Epithelial cell of esophagus (primary cell): Measurements from ENCODE around the gene NDRG2.
A peak's percentile ranks its signal among the peaks of the same experiment; 100 is the strongest.

Experiments
- DNase-seq: peaks from one replicate; pipeline ENCODE4 v3.0.0; 2010; ENCODE audit warnings: low read depth
- H3K4me3 ChIP-seq: 2 replicates; pipeline ENCODE4 v1.5.1; 2011; ENCODE audit warnings: mild to moderate bottlenecking, low read length, control low read depth
- CTCF ChIP-seq: IDR thresholded peaks from 2 replicates; pipeline ENCODE4 v1.5.1; 2011; ENCODE audit warnings: low read depth, mild to moderate bottlenecking, low read length, control low read depth, inconsistent platforms; ENCODE audit not compliant: insufficient read depth; ENCODE audit errors: missing control alignments

Gene NDRG2

GRCh38 chr14:21039585-21040369 lies 14.9 kb upstream of the NDRG2 start:
- peak; percentile 81 for DNase-seq
- TF ChIP-seq CTCF, result peak; percentile 79

GRCh38 chr14:21038441-21039422 lies 13.9 kb upstream of the NDRG2 start:
- no peak overlapping the region for H3K4me3 ChIP-seq
- no peak for TF ChIP-seq CTCF
- no peak for DNase-seq

More at GRCh38 chr14:21039585-21040369, 14.9 kb upstream of the NDRG2 start:
- H3K4me3 ChIP-seq, result no peak overlapping the region

DNA sequence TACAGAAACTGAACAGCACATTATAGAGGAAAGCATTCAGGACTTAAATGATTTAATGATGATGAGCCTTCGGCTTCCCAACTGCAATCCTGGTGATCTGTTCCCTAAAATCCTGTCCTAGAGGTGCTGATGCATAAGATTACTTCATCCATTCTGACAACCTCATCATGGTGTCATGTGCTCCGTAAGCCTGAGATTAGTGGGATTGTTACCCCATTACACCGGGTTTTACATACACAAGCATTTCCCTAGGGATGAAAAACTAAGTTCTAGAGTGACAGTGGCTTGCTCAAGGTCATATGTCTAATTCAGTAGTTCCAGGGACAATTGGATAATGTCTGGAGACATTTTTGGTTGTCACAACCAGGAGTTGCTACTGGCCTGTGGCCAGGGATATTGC lies 12.3 kb upstream of the NDRG2 start:
- DNase-seq, result no peak
- no peak overlapping the region for H3K4me3 ChIP-seq
- no peak for TF ChIP-seq CTCF

DNA sequence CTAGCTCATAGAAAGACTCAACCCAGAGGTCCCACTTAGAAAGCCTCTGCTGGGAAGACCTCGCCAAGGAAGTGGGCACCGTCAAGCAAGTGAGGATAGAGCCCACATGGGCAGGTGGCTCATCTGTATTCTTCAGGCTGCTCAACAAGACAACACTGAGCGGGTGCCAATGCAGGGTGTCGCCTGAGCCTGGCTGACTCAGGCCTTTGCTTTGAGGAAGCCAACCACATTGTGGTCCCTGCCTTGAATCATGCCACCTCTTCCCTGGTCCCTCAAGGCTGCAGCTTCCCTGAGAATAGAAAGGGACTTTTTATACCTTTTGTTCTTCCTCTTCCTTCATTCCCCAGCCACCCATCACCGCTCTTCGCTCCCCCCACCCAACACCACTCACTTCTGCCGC lies 11.9 kb upstream of the NDRG2 start:
- TF ChIP-seq CTCF, result no peak
- DNase-seq, result peak; percentile 35
- H3K4me3 ChIP-seq, result no peak overlapping the region

DNA sequence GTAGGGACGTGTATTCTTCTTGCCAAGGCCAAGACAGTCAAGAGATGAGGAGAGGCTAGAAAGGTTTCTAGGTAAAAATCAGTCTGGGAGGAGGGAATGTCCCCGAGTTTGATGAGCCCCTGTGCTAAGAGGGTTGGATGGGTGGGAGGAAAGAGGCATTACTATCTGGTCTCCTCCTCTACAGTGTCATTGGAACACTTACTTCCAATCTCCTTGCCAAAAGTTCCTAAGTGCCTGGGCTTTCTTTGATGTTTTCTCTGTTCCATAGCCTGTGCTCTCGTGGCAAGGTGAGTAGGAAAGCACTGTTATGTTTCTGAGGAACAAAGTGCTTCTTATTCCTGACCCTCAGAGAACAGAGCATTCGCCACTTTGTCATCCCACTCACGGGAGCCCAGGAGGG lies 9.8 kb upstream of the NDRG2 start, which contains the start of gene RNASE13:
Gene RNASE13 (minus strand): TSS at position 101 of the 400 bp plus-strand sequence. CDS start 519 bp downstream, outside the sequence.
- H3K4me3 ChIP-seq, result no peak within 1 kb of the TSS
- no peak for DNase-seq
- TF ChIP-seq CTCF, result no peak

DNA sequence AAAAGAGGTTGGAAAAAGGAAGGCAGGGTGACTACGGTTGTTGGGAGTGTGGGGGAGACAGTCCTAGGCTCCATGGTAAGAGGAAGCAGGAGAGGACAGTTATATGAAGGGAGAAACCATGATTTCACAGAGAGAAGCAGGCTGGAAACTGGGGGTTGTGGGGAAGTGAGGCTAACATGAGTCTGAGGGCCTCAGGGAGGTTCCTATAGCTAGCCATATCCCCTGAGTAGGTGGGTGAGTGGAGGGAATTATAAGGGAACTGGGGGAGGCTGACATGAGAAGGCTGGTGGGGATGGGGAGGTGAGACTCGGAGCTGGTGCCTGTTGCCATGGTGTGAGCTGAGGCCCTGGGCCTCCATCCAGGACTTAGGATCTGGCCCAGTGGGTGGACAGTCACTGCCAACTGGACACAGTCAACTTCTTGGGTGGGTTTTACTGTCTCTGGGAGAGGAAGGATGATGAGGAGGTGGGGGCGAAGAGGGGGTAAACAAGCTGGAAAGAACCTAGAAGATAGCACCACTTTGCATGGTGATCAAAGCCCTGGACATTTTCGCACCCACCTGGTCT lies 8.4 kb upstream of the NDRG2 start:
- DNase-seq, result no peak
- H3K4me3 ChIP-seq, result no peak overlapping the region
- TF ChIP-seq CTCF, result no peak
